ENCODE results near the gene ARFGAP2.

The ARFGAP2 gene

GRCh38 chr11:47156333-47156732, 20.3 kb downstream of the ARFGAP2 start:
- peaks cover 9% of the 10 kb centered on the region; the same call in 1 of the 2 replicates for H3F3A ChIP-seq (ENCODE audit: insufficient read depth, low read length)
- no peak overlapping the region for H3K4me2 ChIP-seq (ENCODE audit: low read depth, low read length)
- no peak overlapping the region for H3K9ac ChIP-seq (ENCODE audit: low read length)
- no peaks in the 10 kb centered on the region for H3K27me3 ChIP-seq (replicated peaks; ENCODE audit: insufficient read depth, low read length)
- H3K4me1 ChIP-seq (ENCODE audit: low read length) = no peaks in the 10 kb centered on the region
- H3K4me3 ChIP-seq (ENCODE audit: low read length) = no peak overlapping the region
- H3K9me2 ChIP-seq (replicated peaks; ENCODE audit: insufficient read depth, low read length) = no peaks in the 10 kb centered on the region
- H3K27ac ChIP-seq (ENCODE audit: low read length) = no peak overlapping the region
- no peak for TF ChIP-seq CTCF (IDR thresholded peaks at IDR 0.05; ENCODE audit: low read length)
- no peak for TF ChIP-seq EZH2 (optimal IDR thresholded peaks at IDR 0.05; ENCODE audit: low read depth, low read length)
- no peak for TF ChIP-seq EZH2phosphoT487 (IDR thresholded peaks at IDR 0.05; ENCODE audit: low read length)
- no peaks in the 10 kb centered on the region for H4K20me1 ChIP-seq (ENCODE audit: insufficient read depth, low read length)
- H2AFZ ChIP-seq (ENCODE audit: low read length) = no peak overlapping the region
- no peak for DNase-seq
- H3K9me3 ChIP-seq (replicated peaks; ENCODE audit: insufficient read depth, low read length) = no peaks in the 10 kb centered on the region
- no peaks in the 10 kb centered on the region for H3K36me3 ChIP-seq (replicated peaks; ENCODE audit: insufficient read depth, low read length)
- H3K79me2 ChIP-seq (ENCODE audit: low read length) = no peaks in the 10 kb centered on the region

GRCh38 chr11:47155879-47156278, 20.8 kb downstream of the ARFGAP2 start:
- H3K27ac ChIP-seq (ENCODE audit: low read length) = no peak overlapping the region
- H3K9me3 ChIP-seq (replicated peaks; ENCODE audit: insufficient read depth, low read length) = no peaks in the 10 kb centered on the region
- H3K4me2 ChIP-seq (ENCODE audit: low read depth, low read length) = no peak overlapping the region
- TF ChIP-seq EZH2phosphoT487 (IDR thresholded peaks at IDR 0.05; ENCODE audit: low read length) = no peak
- TF ChIP-seq EZH2 (optimal IDR thresholded peaks at IDR 0.05; ENCODE audit: low read depth, low read length) = no peak
- no peak for TF ChIP-seq CTCF (IDR thresholded peaks at IDR 0.05; ENCODE audit: low read length)
- no peak overlapping the region for H3K9ac ChIP-seq (ENCODE audit: low read length)
- peaks cover 6% of the 10 kb centered on the region; the same call in 1 of the 2 replicates for H3F3A ChIP-seq (ENCODE audit: insufficient read depth, low read length)
- no peak overlapping the region for H2AFZ ChIP-seq (ENCODE audit: low read length)
- no peaks in the 10 kb centered on the region for H3K9me2 ChIP-seq (replicated peaks; ENCODE audit: insufficient read depth, low read length)
- H3K79me2 ChIP-seq (ENCODE audit: low read length) = no peaks in the 10 kb centered on the region
- DNase-seq = no peak
- no peaks in the 10 kb centered on the region for H3K27me3 ChIP-seq (replicated peaks; ENCODE audit: insufficient read depth, low read length)
- no peak overlapping the region for H3K4me3 ChIP-seq (ENCODE audit: low read length)
- no peaks in the 10 kb centered on the region for H3K4me1 ChIP-seq (ENCODE audit: low read length)
- no peaks in the 10 kb centered on the region for H3K36me3 ChIP-seq (replicated peaks; ENCODE audit: insufficient read depth, low read length)
- no peaks in the 10 kb centered on the region for H4K20me1 ChIP-seq (ENCODE audit: insufficient read depth, low read length)

GRCh38 chr11:47154616-47155570, 21.8 kb downstream of the ARFGAP2 start:
- H3K36me3 ChIP-seq (replicated peaks; ENCODE audit: insufficient read depth, low read length) = no peaks in the 10 kb centered on the region
- no peak overlapping the region for H3K9ac ChIP-seq (ENCODE audit: low read length)
- H3K9me2 ChIP-seq (replicated peaks; ENCODE audit: insufficient read depth, low read length) = no peaks in the 10 kb centered on the region
- peaks cover 4% of the 10 kb centered on the region; the same call in 1 of the 2 replicates for H3F3A ChIP-seq (ENCODE audit: insufficient read depth, low read length)
- no peak overlapping the region for H3K27ac ChIP-seq (ENCODE audit: low read length)
- no peaks in the 10 kb centered on the region for H3K79me2 ChIP-seq (ENCODE audit: low read length)
- TF ChIP-seq CTCF (IDR thresholded peaks at IDR 0.05; ENCODE audit: low read length) (no peak), EZH2 (optimal IDR thresholded peaks at IDR 0.05; ENCODE audit: low read depth, low read length) (no peak), EZH2phosphoT487 (IDR thresholded peaks at IDR 0.05; ENCODE audit: low read length) (no peak)
- DNase-seq = no peak
- H3K4me1 ChIP-seq (ENCODE audit: low read length) = no peaks in the 10 kb centered on the region
- no peaks in the 10 kb centered on the region for H3K9me3 ChIP-seq (replicated peaks; ENCODE audit: insufficient read depth, low read length)
- H3K27me3 ChIP-seq (replicated peaks; ENCODE audit: insufficient read depth, low read length) = no peaks in the 10 kb centered on the region
- H2AFZ ChIP-seq (ENCODE audit: low read length) = no peak overlapping the region
- H3K4me2 ChIP-seq (ENCODE audit: low read depth, low read length) = no peak overlapping the region
- H4K20me1 ChIP-seq (ENCODE audit: insufficient read depth, low read length) = no peaks in the 10 kb centered on the region
- H3K4me3 ChIP-seq (ENCODE audit: low read length) = no peak overlapping the region
